ENCODE results near the gene LGI4. TPM values are rescaled to one million over a fixed set of nuclear protein-coding genes. Genes with fewer than 3 reads are reported as not detected.

Gene LGI4
- total RNA-seq, 1 donor, result 0.09 TPM

- no peak overlapping the region for H3K4me3 ChIP-seq (ENCODE audit: low read depth, low read length)
- TF ChIP-seq CTCF (IDR thresholded peaks at IDR 0.05; ENCODE audit: insufficient read depth, low read length), result no peak
Observed at GRCh38 chr19:35167251-35168119, 32.6 kb upstream of the LGI4 start.

GRCh38 chr19:35166100-35167063, 31.5 kb upstream of the LGI4 start:
- TF ChIP-seq CTCF (IDR thresholded peaks at IDR 0.05; ENCODE audit: insufficient read depth, low read length), result no peak
- no peak for DNase-seq (ENCODE audit: low read depth)
- no peak overlapping the region for H3K4me3 ChIP-seq (ENCODE audit: low read depth, low read length)

More at GRCh38 chr19:35167251-35168119, 32.6 kb upstream of the LGI4 start:
- no peak for DNase-seq (ENCODE audit: low read depth)

GRCh38 chr19:35165200-35166058, 30.6 kb upstream of the LGI4 start:
- no peak for DNase-seq (ENCODE audit: low read depth)
- H3K4me3 ChIP-seq (ENCODE audit: low read depth, low read length), result no peak overlapping the region
- TF ChIP-seq CTCF (IDR thresholded peaks at IDR 0.05; ENCODE audit: insufficient read depth, low read length), result no peak

- DNase-seq (ENCODE audit: low read depth), result no peak
- TF ChIP-seq CTCF (IDR thresholded peaks at IDR 0.05; ENCODE audit: insufficient read depth, low read length), result no peak
Observed at GRCh38 chr19:35164418-35164817, 29.6 kb upstream of the LGI4 start.

GRCh38 chr19:35162471-35163326, 27.8 kb upstream of the LGI4 start:
- TF ChIP-seq CTCF (IDR thresholded peaks at IDR 0.05; ENCODE audit: insufficient read depth, low read length), result no peak
- no peak for DNase-seq (ENCODE audit: low read depth)
- H3K4me3 ChIP-seq (ENCODE audit: low read depth, low read length), result no peak overlapping the region

More at GRCh38 chr19:35164418-35164817, 29.6 kb upstream of the LGI4 start:
- no peak overlapping the region for H3K4me3 ChIP-seq (ENCODE audit: low read depth, low read length)
